ENCODE measurements around the gene CDH23. TPM values are rescaled to one million over a fixed set of nuclear protein-coding genes. Genes with fewer than 3 reads are reported as not detected.

The CDH23 gene
- total and polyA plus RNA-seq, 2 of the 8 experiments (the other 6 are each of a cell fraction or from before 2014, with no cell fraction given): 1.9 to 4.9 TPM

- CTCF ChIA-PET (ENCODE audit: partially characterized antibody): interaction anchor here (0.8 to 2.8 kb wide), 5 partner anchors 12 to 33 kb away, joined by 3 to 14 read pairs (median 3); partner anchors contain the start of gene C10orf105
- Histone ChIP-seq H3K9me3 (ENCODE audit: insufficient read depth in 2 of 2, low read depth in 1 of 2, low read length in 1 of 2) (no peaks in the 10 kb centered on the region), H2BK20ac (ENCODE audit: low read length) (no peak overlapping the region), H2AFZ (ENCODE audit: low read length) (no peak overlapping the region), H3K4me2 (ENCODE audit: insufficient read depth in 1 of 2, low read depth in 2 of 2, low read length in 2 of 2) (no peak overlapping the region), H3K23me2 (ENCODE audit: low read depth, low read length) (no peaks in the 10 kb centered on the region), H3K56ac (replicated peaks; ENCODE audit: insufficient read length, low read depth, low read length) (no peak overlapping the region), H2BK120ac (replicated peaks; ENCODE audit: low read depth, low read length) (no peak overlapping the region), H3K27ac (ENCODE audit: low read depth, low read length) (no peak overlapping the region), H2BK12ac (ENCODE audit: low read depth, low read length) (no peak overlapping the region), H2AK5ac (ENCODE audit: low read depth, low read length) (no peak overlapping the region), H3K36me3 (ENCODE audit: control insufficient read depth in 2 of 4, insufficient read depth in 4 of 4, low read length in 3 of 4) (no peaks in the 10 kb centered on the region), H4K8ac (ENCODE audit: extremely low read depth, insufficient read depth, low read length) (peak overlapping the region; percentile 29; the same call in 1 of the 2 replicates), H3K4me3 (ENCODE audit: extremely low read depth in 1 of 4, insufficient read depth in 2 of 4, low read depth in 3 of 4, low read length in 4 of 4) (no peak overlapping the region), H3K18ac (ENCODE audit: extremely low read depth, low read length) (no peak overlapping the region), H3K9ac (replicated peaks in 1 of 4; ENCODE audit: extremely low read depth in 1 of 4, low read depth in 3 of 4, low read length in 3 of 4) (no peak overlapping the region), H3K79me2 (ENCODE audit: control insufficient read depth in 1 of 2, insufficient read depth in 2 of 2, low read length in 2 of 2) (no peaks in the 10 kb centered on the region), H3K23ac (ENCODE audit: insufficient read length) (no peak overlapping the region), H3K14ac (ENCODE audit: insufficient read length) (no peak overlapping the region), H3K79me1 (ENCODE audit: low read depth, low read length) (no peaks in the 10 kb centered on the region), H4K91ac (replicated peaks; ENCODE audit: insufficient read length, low read length) (no peak overlapping the region), H3K4ac (replicated peaks; ENCODE audit: insufficient read length, low read depth, low read length) (no peak overlapping the region), H3K4me1 (replicated peaks in 1 of 4; ENCODE audit: control insufficient read depth in 3 of 4, insufficient read depth in 4 of 4, low read length in 3 of 4) (peaks cover 1 to 5% (median 3%) of the 10 kb centered on the region in 4 experiments; a peak in 5 of 7 replicates), H2BK5ac (ENCODE audit: low read depth, low read length) (no peak overlapping the region), H4K20me1 (replicated peaks in 1 of 2; ENCODE audit: control insufficient read depth in 1 of 2, insufficient read depth in 2 of 2, low read length in 2 of 2) (no peaks in the 10 kb centered on the region), H3K27me3 (replicated peaks in 1 of 4; ENCODE audit: control insufficient read depth in 3 of 4, extremely low read depth in 1 of 4, insufficient read depth in 3 of 4, low read length in 3 of 4) (0 out of 7 replicates have a peak, but pooled peaks cover 0 to 2% (median 0%) of the 10 kb centered on the region in 4 experiments), H4K5ac (ENCODE audit: insufficient read length, low read depth, low read length) (no peak overlapping the region), H2BK15ac (ENCODE audit: low read length) (no peak overlapping the region)
- DNase-seq (ENCODE audit: low read depth in 1 of 2, low spot score in 2 of 2): no peak
- WGBS, 2 experiments (ENCODE audit: extremely low coverage in 1 of 2, insufficient coverage in 1 of 2, insufficient read length in 1 of 2, insufficient replicate concordance in 2 of 2, low coverage in 1 of 2, low lambda C conversion rate in 2 of 2, missing lambda C conversion rate in 1 of 2): 89% methylated on average over 20 of the region's 20 CpGs; no CpG with 5 or more reads in 1 of the 2 experiments
- POLR2A ChIA-PET (ENCODE audit: partially characterized antibody): no interaction called here
- no peak for FAIRE-seq
- TF ChIP-seq EP300 (IDR thresholded peaks at IDR 0.05; ENCODE audit: borderline replicate concordance in 1 of 2, low read depth in 2 of 2, low read length in 2 of 2) (no peak), HDAC6 (IDR thresholded peaks at IDR 0.05; ENCODE audit: low read depth, low read length) (no peak), EGR1 (IDR thresholded peaks at IDR 0.05; ENCODE audit: borderline replicate concordance, low read depth, low read length) (no peak), PHF8 (conservative IDR thresholded peaks at IDR 0.05; ENCODE audit: low read depth, low read length) (no peak), HDAC2 (IDR thresholded peaks at IDR 0.05; ENCODE audit: borderline replicate concordance in 1 of 2, low read depth in 2 of 2, low read length in 2 of 2) (no peak), CREB1 (IDR thresholded peaks at IDR 0.05) (no peak), TEAD4 (IDR thresholded peaks at IDR 0.05; ENCODE audit: low read depth, low read length) (no peak), POU5F1 (IDR thresholded peaks at IDR 0.05; ENCODE audit: low read depth, low read length) (no peak), NRF1 (IDR thresholded peaks at IDR 0.05; ENCODE audit: low read depth, low read length) (no peak), RXRA (IDR thresholded peaks at IDR 0.05; ENCODE audit: insufficient read depth, low read depth, low read length) (no peak), NANOG (IDR thresholded peaks at IDR 0.05; ENCODE audit: insufficient read depth, low read depth, low read length, poor library complexity, severe bottlenecking) (no peak), KDM5A (IDR thresholded peaks at IDR 0.05; ENCODE audit: low read length) (no peak), SRF (IDR thresholded peaks at IDR 0.05; ENCODE audit: low read depth, low read length) (no peak)
- TF ChIP-seq, protein P1, sequence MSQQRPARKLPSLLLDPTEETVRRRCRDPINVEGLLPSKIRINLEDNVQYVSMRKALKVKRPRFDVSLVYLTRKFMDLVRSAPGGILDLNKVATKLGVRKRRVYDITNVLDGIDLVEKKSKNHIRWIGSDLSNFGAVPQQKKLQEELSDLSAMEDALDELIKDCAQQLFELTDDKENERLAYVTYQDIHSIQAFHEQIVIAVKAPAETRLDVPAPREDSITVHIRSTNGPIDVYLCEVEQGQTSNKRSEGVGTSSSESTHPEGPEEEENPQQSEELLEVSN (IDR thresholded peaks at IDR 0.05): no peak
Observed at GRCh38 chr10:71741671-71742070, 345.0 kb downstream of the CDH23 start.
